ENCODE measurements around the gene IL22RA2. TPM values are rescaled to one million over a fixed set of nuclear protein-coding genes. Genes with fewer than 3 reads are reported as not detected.
"Not testable (repeated sequence)": the region's sequence is repeated elsewhere in the genome, so short reads cannot be mapped to it uniquely, and the experiment has no call there.

IL22RA2 gene
- total RNA-seq, 2 experiments from 2014 or later = not detected

DNA sequence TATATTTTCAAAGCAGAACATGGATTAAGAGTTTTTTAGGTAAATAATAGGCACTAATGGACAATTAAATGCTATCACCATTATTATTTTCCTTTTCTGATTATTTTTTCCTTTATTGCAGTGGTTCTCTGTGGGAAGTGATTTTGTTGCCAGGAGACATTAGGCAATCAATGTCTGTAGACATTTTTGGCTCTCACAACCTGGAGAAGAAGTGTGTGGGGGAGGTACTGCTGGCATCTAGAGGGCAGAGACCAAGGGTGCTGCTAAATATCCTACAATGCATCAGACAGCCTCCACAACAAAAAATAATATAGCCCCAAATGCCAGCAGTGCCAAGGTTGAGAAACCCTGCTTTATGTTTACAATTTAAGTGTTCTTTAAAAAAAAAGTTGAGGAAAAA lies 37.5 kb upstream of the IL22RA2 start:
- Mint-ChIP-seq H3K4me1 (peaks cover 7% of the 10 kb centered on the region), H3K4me3 (no peak overlapping the region), H3K36me3 (peaks cover 64% of the 10 kb centered on the region), H3K27me3 (no peaks in the 10 kb centered on the region), H3K9me3 (peaks cover 27% of the 10 kb centered on the region), H3K27ac (no peak overlapping the region)
- POLR2A ChIA-PET = no interaction called here
- ATAC-seq (ENCODE audit: low read depth) = no peak
- DNase-seq = no peak

- DNase-seq (no peak), ATAC-seq (ENCODE audit: low read depth) (no peak)
- POLR2A ChIA-PET = no interaction called here
- H3K4me1 Mint-ChIP-seq = peaks cover 8% of the 10 kb centered on the region
- H3K27ac Mint-ChIP-seq = no peak overlapping the region
- peaks cover 66% of the 10 kb centered on the region for H3K36me3 Mint-ChIP-seq
- no peak overlapping the region for H3K4me3 Mint-ChIP-seq
- no peaks in the 10 kb centered on the region for H3K27me3 Mint-ChIP-seq
- peaks cover 20% of the 10 kb centered on the region for H3K9me3 Mint-ChIP-seq
Observed at GRCh38 chr6:137208279-137208678, 34.8 kb upstream of the IL22RA2 start.

- Mint-ChIP-seq H3K36me3 (peaks cover 62% of the 10 kb centered on the region), H3K9me3 (peaks cover 17% of the 10 kb centered on the region)
- H3K4me1 Mint-ChIP-seq; DNase-seq; H3K27me3 Mint-ChIP-seq; H3K27ac Mint-ChIP-seq; POLR2A ChIA-PET; ATAC-seq (ENCODE audit: low read depth); H3K4me3 Mint-ChIP-seq: not testable (repeated sequence)
Observed at GRCh38 chr6:137207457-137207856, 34.0 kb upstream of the IL22RA2 start.

DNA sequence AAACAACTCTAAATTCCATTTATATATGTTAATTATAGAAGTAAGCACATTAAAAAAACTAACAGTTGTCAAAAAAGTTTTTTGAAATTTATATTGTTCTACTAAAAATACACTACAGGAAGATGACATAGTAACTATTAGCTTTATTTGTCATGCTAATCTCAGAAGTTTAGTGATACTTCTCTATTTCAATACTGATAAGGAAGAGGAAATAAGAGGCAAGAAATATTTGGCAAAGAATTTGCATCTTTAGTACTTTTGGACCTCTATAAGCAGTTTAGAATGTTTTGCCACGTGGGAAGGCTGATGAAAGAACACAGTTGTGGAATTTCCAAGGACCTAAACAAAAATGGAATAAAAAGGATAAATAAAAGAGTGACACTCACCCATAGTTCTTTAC lies 33.1 kb upstream of the IL22RA2 start:
- no peak overlapping the region for H3K27ac Mint-ChIP-seq
- DNase-seq (no peak), ATAC-seq (ENCODE audit: low read depth) (no peak)
- peaks cover 16% of the 10 kb centered on the region for H3K9me3 Mint-ChIP-seq
- H3K4me1 Mint-ChIP-seq = peaks cover 4% of the 10 kb centered on the region
- no peak overlapping the region for H3K4me3 Mint-ChIP-seq
- POLR2A ChIA-PET = no interaction called here
- H3K36me3 Mint-ChIP-seq = peaks cover 53% of the 10 kb centered on the region
- H3K27me3 Mint-ChIP-seq = no peaks in the 10 kb centered on the region

DNA sequence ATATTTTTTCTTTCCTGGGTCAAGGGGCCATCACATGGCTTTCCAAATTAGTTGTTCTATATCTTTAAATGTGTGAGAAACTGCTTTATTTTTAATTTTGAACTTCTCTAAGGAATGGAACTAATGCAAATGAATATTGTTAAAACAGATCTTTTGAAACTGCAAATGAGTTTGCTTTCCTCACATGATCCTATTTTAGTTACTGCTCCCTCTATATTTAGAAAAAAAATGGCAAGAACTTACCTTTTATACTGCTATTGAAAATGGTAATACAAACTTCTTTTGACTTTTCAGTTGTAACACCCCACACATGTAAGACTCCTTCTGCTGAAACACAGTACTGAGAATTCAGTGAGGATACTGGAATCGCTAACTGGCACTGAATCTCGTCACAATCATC lies 29.8 kb upstream of the IL22RA2 start:
- no peak overlapping the region for H3K27ac Mint-ChIP-seq
- H3K4me1 Mint-ChIP-seq = peaks cover 4% of the 10 kb centered on the region
- ATAC-seq (ENCODE audit: low read depth) = no peak
- peaks cover 41% of the 10 kb centered on the region for H3K36me3 Mint-ChIP-seq
- POLR2A ChIA-PET = interaction anchor here (0.7 kb wide), 1 partner anchor 38 kb away, joined by 3 read pairs; no protein-coding TSS in a partner anchor
- peaks cover 7% of the 10 kb centered on the region for H3K9me3 Mint-ChIP-seq
- H3K4me3 Mint-ChIP-seq = no peak overlapping the region
- no peak for DNase-seq
- H3K27me3 Mint-ChIP-seq = no peaks in the 10 kb centered on the region

- H3K4me3 Mint-ChIP-seq = no peak overlapping the region
- peaks cover 39% of the 10 kb centered on the region for H3K36me3 Mint-ChIP-seq
- H3K27ac Mint-ChIP-seq = no peak overlapping the region
Observed at GRCh38 chr6:137202078-137202477, 28.6 kb upstream of the IL22RA2 start.

DNA sequence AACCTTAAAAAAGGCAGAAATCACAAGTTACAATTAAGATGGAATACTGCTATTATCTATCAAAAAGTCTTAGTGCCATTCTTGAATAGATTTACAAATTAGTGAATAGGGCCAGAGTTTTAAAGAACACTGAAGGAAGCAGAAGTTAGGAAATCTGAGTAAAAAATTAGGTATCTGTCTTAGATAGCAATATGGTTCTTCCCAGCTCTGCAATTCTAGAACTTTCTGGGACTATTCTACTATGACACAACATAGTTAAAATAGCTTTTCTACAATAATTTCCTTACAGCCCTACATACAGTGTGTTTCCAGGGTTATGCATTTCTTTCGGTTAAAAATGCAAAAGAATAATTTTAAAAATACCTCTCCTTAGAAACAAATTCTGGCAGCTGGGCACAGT lies 27.6 kb upstream of the IL22RA2 start:
- H3K27me3 Mint-ChIP-seq = no peaks in the 10 kb centered on the region
- no peak overlapping the region for H3K4me3 Mint-ChIP-seq
- H3K9me3 Mint-ChIP-seq = peaks cover 3% of the 10 kb centered on the region
- ATAC-seq (ENCODE audit: low read depth) (no peak), DNase-seq (no peak)
- no peak overlapping the region for H3K27ac Mint-ChIP-seq
- peaks cover 5% of the 10 kb centered on the region for H3K4me1 Mint-ChIP-seq
- peaks cover 36% of the 10 kb centered on the region for H3K36me3 Mint-ChIP-seq
- POLR2A ChIA-PET = no interaction called here

More at GRCh38 chr6:137202078-137202477, 28.6 kb upstream of the IL22RA2 start:
- Mint-ChIP-seq H3K9me3 (peaks cover 3% of the 10 kb centered on the region), H3K4me1 (peaks cover 4% of the 10 kb centered on the region), H3K27me3 (no peaks in the 10 kb centered on the region)
- ATAC-seq (ENCODE audit: low read depth) = no peak
- POLR2A ChIA-PET = no interaction called here
- DNase-seq = no peak

DNA sequence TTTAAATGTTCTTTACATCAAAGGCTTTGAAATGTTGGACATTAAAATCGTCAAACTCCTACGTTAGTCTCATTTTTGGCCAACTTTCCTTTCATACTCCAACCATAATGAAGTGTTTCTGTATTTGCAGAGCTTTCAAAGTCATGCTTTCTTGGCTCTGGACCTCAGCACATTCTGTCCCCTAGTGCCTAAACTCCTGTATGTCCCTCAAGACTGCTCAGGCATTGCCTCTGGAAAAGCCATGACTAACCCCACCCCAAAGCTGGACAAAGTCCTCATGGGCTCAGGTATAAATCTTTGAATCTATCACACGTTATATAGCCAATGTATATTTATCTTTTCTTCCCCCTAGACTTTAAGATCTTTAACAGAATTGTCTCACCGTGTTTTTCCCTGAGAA lies 26.8 kb upstream of the IL22RA2 start:
- POLR2A ChIA-PET = no interaction called here
- Mint-ChIP-seq H3K27ac (no peak overlapping the region), H3K9me3 (peaks cover 3% of the 10 kb centered on the region), H3K36me3 (peaks cover 31% of the 10 kb centered on the region), H3K4me3 (no peak overlapping the region), H3K27me3 (no peaks in the 10 kb centered on the region), H3K4me1 (peaks cover 2% of the 10 kb centered on the region)
- DNase-seq = no peak
- ATAC-seq (ENCODE audit: low read depth) = no peak

GRCh38 chr6:137197684-137198645 lies 24.5 kb upstream of the IL22RA2 start:
- Mint-ChIP-seq H3K9me3 (peaks cover 5% of the 10 kb centered on the region), H3K27me3 (no peaks in the 10 kb centered on the region), H3K27ac (no peak overlapping the region), H3K36me3 (peaks cover 21% of the 10 kb centered on the region), H3K4me3 (no peak overlapping the region), H3K4me1 (peaks cover 1% of the 10 kb centered on the region)
- POLR2A ChIA-PET = no interaction called here
- no peak for DNase-seq
- no peak for ATAC-seq (ENCODE audit: low read depth)

- ATAC-seq (ENCODE audit: low read depth) (no peak), DNase-seq (no peak)
- peaks cover 1% of the 10 kb centered on the region for H3K4me1 Mint-ChIP-seq
- no peak overlapping the region for H3K4me3 Mint-ChIP-seq
- peaks cover 11% of the 10 kb centered on the region for H3K36me3 Mint-ChIP-seq
- no peaks in the 10 kb centered on the region for H3K27me3 Mint-ChIP-seq
- peaks cover 12% of the 10 kb centered on the region for H3K9me3 Mint-ChIP-seq
- no peak overlapping the region for H3K27ac Mint-ChIP-seq
- POLR2A ChIA-PET = no interaction called here
Observed at GRCh38 chr6:137193256-137194070, 20.0 kb upstream of the IL22RA2 start.

GRCh38 chr6:137192821-137193220 lies 19.4 kb upstream of the IL22RA2 start:
- Mint-ChIP-seq H3K27ac (no peak overlapping the region), H3K27me3 (no peaks in the 10 kb centered on the region), H3K36me3 (peaks cover 5% of the 10 kb centered on the region), H3K9me3 (peaks cover 9% of the 10 kb centered on the region), H3K4me1 (peaks cover 1% of the 10 kb centered on the region), H3K4me3 (no peak overlapping the region)
- DNase-seq (no peak), ATAC-seq (ENCODE audit: low read depth) (no peak)
- POLR2A ChIA-PET = no interaction called here

DNA sequence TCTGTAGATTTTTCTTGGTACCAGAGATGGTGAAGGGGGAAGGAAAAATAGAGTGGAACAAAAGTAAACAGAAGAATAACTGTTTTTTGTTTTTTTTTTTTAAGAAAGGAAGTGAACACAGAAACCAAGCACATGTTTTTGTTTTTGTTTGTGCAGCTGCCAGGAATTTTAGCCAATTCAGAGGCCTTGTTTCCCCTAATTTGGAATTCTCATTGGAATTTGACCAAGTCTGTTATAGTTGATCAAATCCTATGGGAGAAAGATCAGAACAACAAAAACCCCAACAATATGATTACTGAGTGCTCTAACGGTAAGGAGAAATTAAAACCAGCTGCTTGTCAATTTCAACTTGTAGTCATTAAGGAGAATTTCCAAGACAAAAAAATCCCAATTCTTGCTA lies 18.2 kb upstream of the IL22RA2 start:
- Mint-ChIP-seq H3K27ac (no peak overlapping the region), H3K27me3 (no peaks in the 10 kb centered on the region), H3K36me3 (no peaks in the 10 kb centered on the region), H3K4me3 (no peak overlapping the region), H3K4me1 (no peaks in the 10 kb centered on the region), H3K9me3 (peaks cover 10% of the 10 kb centered on the region)
- DNase-seq (no peak), ATAC-seq (ENCODE audit: low read depth) (no peak)
- POLR2A ChIA-PET = no interaction called here

GRCh38 chr6:137191236-137191635 lies 17.8 kb upstream of the IL22RA2 start:
- no peaks in the 10 kb centered on the region for H3K27me3 Mint-ChIP-seq
- POLR2A ChIA-PET = no interaction called here
- DNase-seq (no peak), ATAC-seq (ENCODE audit: low read depth) (no peak)
- H3K36me3 Mint-ChIP-seq = no peaks in the 10 kb centered on the region
- H3K27ac Mint-ChIP-seq = no peak overlapping the region
- peaks cover 12% of the 10 kb centered on the region for H3K9me3 Mint-ChIP-seq
- no peak overlapping the region for H3K4me3 Mint-ChIP-seq
- H3K4me1 Mint-ChIP-seq = no peaks in the 10 kb centered on the region
